ENCODE measurements around the gene TM9SF2.

The TM9SF2 gene

GRCh38 chr13:99496184-99497142 is 4.8 kb upstream of the TM9SF2 start:
- Histone ChIP-seq H3K27me3 (ENCODE audit: control insufficient read depth, insufficient read depth, low read length) (no peaks in the 10 kb centered on the region), H3K9me3 (ENCODE audit: control insufficient read depth, low read depth, low read length) (no peaks in the 10 kb centered on the region), H3K9ac (ENCODE audit: low read length) (no peak overlapping the region), H3K4me3 (ENCODE audit: low read length) (no peak overlapping the region), H3K27ac (ENCODE audit: low read length) (no peak overlapping the region), H3K36me3 (ENCODE audit: control insufficient read depth, low read depth, low read length) (no peaks in the 10 kb centered on the region), H3K4me1 (ENCODE audit: control insufficient read depth, low read depth, low read length) (peaks cover 11% of the 10 kb centered on the region)

GRCh38 chr13:99498171-99499161 is 2.8 kb upstream of the TM9SF2 start:
- Histone ChIP-seq H3K9ac (ENCODE audit: low read length) (peak overlapping the region; percentile 82), H3K36me3 (ENCODE audit: control insufficient read depth, low read depth, low read length) (no peaks in the 10 kb centered on the region), H3K9me3 (ENCODE audit: control insufficient read depth, low read depth, low read length) (no peaks in the 10 kb centered on the region), H3K4me1 (ENCODE audit: control insufficient read depth, low read depth, low read length) (peaks cover 17% of the 10 kb centered on the region), H3K27ac (ENCODE audit: low read length) (peak overlapping the region; percentile 85), H3K27me3 (ENCODE audit: control insufficient read depth, insufficient read depth, low read length) (no peaks in the 10 kb centered on the region), H3K4me3 (ENCODE audit: low read length) (peak overlapping the region; percentile 79)

DNA sequence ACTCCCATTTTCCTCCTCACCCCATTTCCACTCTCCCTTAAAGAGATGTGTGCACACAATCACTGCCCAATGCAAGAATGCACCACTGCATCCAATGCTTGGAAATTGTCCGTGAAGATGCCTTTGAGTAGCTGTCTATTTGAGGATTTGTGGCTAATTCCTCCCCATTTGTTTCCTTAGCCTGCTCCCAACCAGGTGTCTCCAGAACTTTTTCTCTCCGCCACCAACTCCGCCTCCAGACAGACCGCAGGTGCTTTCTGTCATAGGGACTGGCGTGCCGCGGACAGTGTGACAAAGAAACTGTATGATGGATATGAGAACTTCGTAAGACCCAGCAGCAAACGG is 461 bp upstream of the TM9SF2 start:
- H3K36me3 ChIP-seq (ENCODE audit: control insufficient read depth, low read depth, low read length): no peaks in the 10 kb centered on the region
- no peaks in the 10 kb centered on the region for H3K9me3 ChIP-seq (ENCODE audit: control insufficient read depth, low read depth, low read length)
- no peaks in the 10 kb centered on the region for H3K27me3 ChIP-seq (ENCODE audit: control insufficient read depth, insufficient read depth, low read length)
- H3K27ac ChIP-seq (ENCODE audit: low read length): peak overlapping the region; percentile 61
- H3K9ac ChIP-seq (ENCODE audit: low read length): peak overlapping the region; percentile 73
- H3K4me1 ChIP-seq (ENCODE audit: control insufficient read depth, low read depth, low read length): peaks cover 17% of the 10 kb centered on the region
- peak overlapping the region; percentile 94 for H3K4me3 ChIP-seq (ENCODE audit: low read length)

DNA sequence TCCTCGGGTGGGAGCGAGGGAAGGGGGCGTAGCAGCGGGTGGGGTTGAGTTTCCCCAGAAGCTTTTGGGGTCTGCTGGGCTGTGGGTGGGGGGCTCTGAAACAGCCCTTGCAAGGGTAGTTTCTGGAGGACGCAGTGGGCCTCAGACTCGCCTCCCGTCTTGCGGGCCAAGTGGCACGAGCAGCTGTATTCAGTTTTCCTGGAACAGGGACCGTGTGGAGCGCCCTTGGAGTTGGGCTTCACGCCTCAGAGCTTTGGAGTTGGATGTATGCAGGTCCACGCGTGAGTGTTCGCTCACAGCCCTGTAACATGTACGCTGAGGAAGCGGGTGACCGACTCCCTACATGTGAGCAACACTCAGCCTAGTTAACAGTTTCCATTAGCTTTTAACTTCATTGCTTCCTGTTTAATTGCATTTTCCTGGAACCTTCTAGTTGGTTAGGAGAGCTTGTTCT is 603 bp downstream of the TM9SF2 start:
- Histone ChIP-seq H3K4me1 (ENCODE audit: control insufficient read depth, low read depth, low read length) (peaks cover 17% of the 10 kb centered on the region), H3K36me3 (ENCODE audit: control insufficient read depth, low read depth, low read length) (no peaks in the 10 kb centered on the region), H3K27ac (ENCODE audit: low read length) (peak overlapping the region; percentile 54), H3K9me3 (ENCODE audit: control insufficient read depth, low read depth, low read length) (no peaks in the 10 kb centered on the region), H3K27me3 (ENCODE audit: control insufficient read depth, insufficient read depth, low read length) (no peaks in the 10 kb centered on the region), H3K4me3 (ENCODE audit: low read length) (peak overlapping the region; percentile 94), H3K9ac (ENCODE audit: low read length) (peak overlapping the region; percentile 79)

GRCh38 chr13:99505814-99506269 is 4.6 kb downstream of the TM9SF2 start:
- H3K9ac ChIP-seq (ENCODE audit: low read length): no peak overlapping the region
- peaks cover 11% of the 10 kb centered on the region for H3K9me3 ChIP-seq (ENCODE audit: control insufficient read depth, low read depth, low read length)
- H3K27me3 ChIP-seq (ENCODE audit: control insufficient read depth, insufficient read depth, low read length): no peaks in the 10 kb centered on the region
- peaks cover 6% of the 10 kb centered on the region for H3K4me1 ChIP-seq (ENCODE audit: control insufficient read depth, low read depth, low read length)
- no peak overlapping the region for H3K27ac ChIP-seq (ENCODE audit: low read length)
- H3K36me3 ChIP-seq (ENCODE audit: control insufficient read depth, low read depth, low read length): no peaks in the 10 kb centered on the region
- no peak overlapping the region for H3K4me3 ChIP-seq (ENCODE audit: low read length)

- Histone ChIP-seq H3K9ac (ENCODE audit: low read length) (no peak overlapping the region), H3K27me3 (ENCODE audit: control insufficient read depth, insufficient read depth, low read length) (no peaks in the 10 kb centered on the region), H3K36me3 (ENCODE audit: control insufficient read depth, low read depth, low read length) (no peaks in the 10 kb centered on the region), H3K27ac (ENCODE audit: low read length) (no peak overlapping the region), H3K4me1 (ENCODE audit: control insufficient read depth, low read depth, low read length) (peaks cover 6% of the 10 kb centered on the region), H3K4me3 (ENCODE audit: low read length) (no peak overlapping the region), H3K9me3 (ENCODE audit: control insufficient read depth, low read depth, low read length) (peaks cover 11% of the 10 kb centered on the region)
Observed at GRCh38 chr13:99506634-99507033, 5.4 kb downstream of the TM9SF2 start.

- Histone ChIP-seq H3K36me3 (ENCODE audit: control insufficient read depth, low read depth, low read length) (no peaks in the 10 kb centered on the region), H3K9ac (ENCODE audit: low read length) (no peak overlapping the region), H3K4me1 (ENCODE audit: control insufficient read depth, low read depth, low read length) (peaks cover 6% of the 10 kb centered on the region), H3K27me3 (ENCODE audit: control insufficient read depth, insufficient read depth, low read length) (no peaks in the 10 kb centered on the region), H3K27ac (ENCODE audit: low read length) (no peak overlapping the region), H3K4me3 (ENCODE audit: low read length) (no peak overlapping the region), H3K9me3 (ENCODE audit: control insufficient read depth, low read depth, low read length) (peaks cover 11% of the 10 kb centered on the region)
Observed at GRCh38 chr13:99507054-99507453, 5.8 kb downstream of the TM9SF2 start.

GRCh38 chr13:99507551-99507950 is 6.3 kb downstream of the TM9SF2 start:
- Histone ChIP-seq H3K9me3 (ENCODE audit: control insufficient read depth, low read depth, low read length) (peaks cover 11% of the 10 kb centered on the region), H3K27ac (ENCODE audit: low read length) (no peak overlapping the region), H3K4me1 (ENCODE audit: control insufficient read depth, low read depth, low read length) (peaks cover 2% of the 10 kb centered on the region), H3K4me3 (ENCODE audit: low read length) (no peak overlapping the region), H3K9ac (ENCODE audit: low read length) (no peak overlapping the region), H3K27me3 (ENCODE audit: control insufficient read depth, insufficient read depth, low read length) (no peaks in the 10 kb centered on the region), H3K36me3 (ENCODE audit: control insufficient read depth, low read depth, low read length) (no peaks in the 10 kb centered on the region)

GRCh38 chr13:99507986-99508385 is 6.7 kb downstream of the TM9SF2 start:
- Histone ChIP-seq H3K27me3 (ENCODE audit: control insufficient read depth, insufficient read depth, low read length) (no peaks in the 10 kb centered on the region), H3K4me3 (ENCODE audit: low read length) (no peak overlapping the region), H3K27ac (ENCODE audit: low read length) (no peak overlapping the region), H3K4me1 (ENCODE audit: control insufficient read depth, low read depth, low read length) (no peaks in the 10 kb centered on the region), H3K9ac (ENCODE audit: low read length) (no peak overlapping the region), H3K9me3 (ENCODE audit: control insufficient read depth, low read depth, low read length) (peaks cover 11% of the 10 kb centered on the region), H3K36me3 (ENCODE audit: control insufficient read depth, low read depth, low read length) (no peaks in the 10 kb centered on the region)

GRCh38 chr13:99509479-99509878 is 8.2 kb downstream of the TM9SF2 start:
- no peak overlapping the region for H3K27ac ChIP-seq (ENCODE audit: low read length)
- H3K4me1 ChIP-seq (ENCODE audit: control insufficient read depth, low read depth, low read length): no peaks in the 10 kb centered on the region
- no peaks in the 10 kb centered on the region for H3K36me3 ChIP-seq (ENCODE audit: control insufficient read depth, low read depth, low read length)
- H3K27me3 ChIP-seq (ENCODE audit: control insufficient read depth, insufficient read depth, low read length): no peaks in the 10 kb centered on the region
- peaks cover 11% of the 10 kb centered on the region for H3K9me3 ChIP-seq (ENCODE audit: control insufficient read depth, low read depth, low read length)
- no peak overlapping the region for H3K9ac ChIP-seq (ENCODE audit: low read length)
- H3K4me3 ChIP-seq (ENCODE audit: low read length): no peak overlapping the region

DNA sequence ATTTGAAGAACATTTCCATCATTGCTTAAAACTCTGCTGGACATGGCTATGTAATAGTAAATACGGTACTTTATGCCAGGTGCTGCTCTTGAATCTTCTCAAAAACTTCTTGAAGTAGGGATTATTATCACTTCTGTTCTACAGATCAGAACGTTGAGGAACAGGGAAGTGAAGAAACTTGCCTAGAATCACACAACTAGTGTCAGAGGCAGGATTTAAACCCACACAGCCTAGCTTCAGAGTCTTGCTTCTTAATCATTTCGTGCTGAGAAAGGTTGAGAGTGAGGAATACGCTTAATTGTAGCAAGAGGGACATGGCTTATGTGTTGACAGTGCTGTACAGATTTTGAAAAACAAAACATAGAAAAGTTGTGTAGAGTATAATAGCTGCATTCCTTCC is 13.5 kb downstream of the TM9SF2 start:
- Histone ChIP-seq H3K27ac (ENCODE audit: low read length) (no peak overlapping the region), H3K4me1 (ENCODE audit: control insufficient read depth, low read depth, low read length) (no peaks in the 10 kb centered on the region), H3K27me3 (ENCODE audit: control insufficient read depth, insufficient read depth, low read length) (no peaks in the 10 kb centered on the region), H3K36me3 (ENCODE audit: control insufficient read depth, low read depth, low read length) (peaks cover 14% of the 10 kb centered on the region), H3K9ac (ENCODE audit: low read length) (no peak overlapping the region), H3K9me3 (ENCODE audit: control insufficient read depth, low read depth, low read length) (no peaks in the 10 kb centered on the region), H3K4me3 (ENCODE audit: low read length) (no peak overlapping the region)
